Measurements from ENCODE around the gene FOXD2.

DNA sequence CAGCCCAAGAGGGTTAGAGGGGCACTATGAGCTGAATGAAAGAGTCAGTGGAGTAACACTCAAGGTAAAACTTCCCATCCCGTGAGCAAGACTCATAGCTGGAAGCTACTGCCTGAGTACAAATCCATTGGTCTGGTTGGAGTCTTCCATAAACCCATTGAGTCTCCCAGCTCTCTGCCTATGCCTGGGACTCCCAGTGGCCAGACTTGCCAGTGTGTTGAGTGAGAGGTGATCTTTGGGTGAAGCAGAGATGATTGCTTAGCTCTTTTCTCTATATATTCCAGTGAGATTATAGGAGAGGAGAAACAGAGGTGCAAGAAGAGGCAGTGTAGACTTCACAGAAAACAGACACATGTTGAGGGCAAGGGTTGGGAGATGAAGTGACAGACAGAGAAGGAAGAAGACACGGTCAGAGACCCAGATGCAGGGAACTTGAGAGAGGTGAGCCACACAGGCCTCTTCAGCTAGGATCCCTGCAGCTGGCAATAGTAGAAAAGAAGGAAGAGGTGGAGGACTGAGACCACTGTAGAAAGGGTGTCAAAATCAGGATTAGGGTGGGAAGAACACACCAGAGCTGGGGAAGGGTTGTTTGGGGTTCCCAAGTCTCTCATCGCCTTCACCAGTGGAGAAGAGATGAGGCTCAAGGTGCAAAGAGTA lies 3.7 kb downstream of the FOXD2 start:
- TF ChIP-seq, protein P1, sequence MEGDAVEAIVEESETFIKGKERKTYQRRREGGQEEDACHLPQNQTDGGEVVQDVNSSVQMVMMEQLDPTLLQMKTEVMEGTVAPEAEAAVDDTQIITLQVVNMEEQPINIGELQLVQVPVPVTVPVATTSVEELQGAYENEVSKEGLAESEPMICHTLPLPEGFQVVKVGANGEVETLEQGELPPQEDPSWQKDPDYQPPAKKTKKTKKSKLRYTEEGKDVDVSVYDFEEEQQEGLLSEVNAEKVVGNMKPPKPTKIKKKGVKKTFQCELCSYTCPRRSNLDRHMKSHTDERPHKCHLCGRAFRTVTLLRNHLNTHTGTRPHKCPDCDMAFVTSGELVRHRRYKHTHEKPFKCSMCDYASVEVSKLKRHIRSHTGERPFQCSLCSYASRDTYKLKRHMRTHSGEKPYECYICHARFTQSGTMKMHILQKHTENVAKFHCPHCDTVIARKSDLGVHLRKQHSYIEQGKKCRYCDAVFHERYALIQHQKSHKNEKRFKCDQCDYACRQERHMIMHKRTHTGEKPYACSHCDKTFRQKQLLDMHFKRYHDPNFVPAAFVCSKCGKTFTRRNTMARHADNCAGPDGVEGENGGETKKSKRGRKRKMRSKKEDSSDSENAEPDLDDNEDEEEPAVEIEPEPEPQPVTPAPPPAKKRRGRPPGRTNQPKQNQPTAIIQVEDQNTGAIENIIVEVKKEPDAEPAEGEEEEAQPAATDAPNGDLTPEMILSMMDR (IDR thresholded peaks at IDR 0.05; ENCODE audit: poor library complexity), result no peak
- TF ChIP-seq EZH2phosphoT487 (IDR thresholded peaks at IDR 0.05; ENCODE audit: low read depth, severe bottlenecking, unreplicated experiment) (no peak), EZH2 (IDR thresholded peaks at IDR 0.05; ENCODE audit: borderline replicate concordance) (no peak)
